IPS DF 6.9 (cell line): Measurements from ENCODE around the gene EOGT.

ENCODE experiments used
- DNase-seq: peaks from one replicate; pipeline ENCODE4 v3.0.0-alpha.2; 2013; ENCODE audit warnings: low read depth, low spot score
- H3K27ac ChIP-seq: one replicate; pipeline ENCODE4 v1.5.1; 2013; ENCODE audit warnings: low read length, control low read depth
- H3K27me3 ChIP-seq: 2 replicates; pipeline ENCODE4 v1.6.1; 2013; ENCODE audit warnings: mild to moderate bottlenecking, low read length; ENCODE audit not compliant: control insufficient read depth, insufficient read depth
- H3K36me3 ChIP-seq: 2 replicates; pipeline ENCODE4 v1.6.1; 2013; ENCODE audit warnings: low read length; ENCODE audit not compliant: control insufficient read depth, insufficient read depth
- H3K4me1 ChIP-seq: 2 replicates; pipeline ENCODE4 v1.6.1; 2013; ENCODE audit warnings: low read length; ENCODE audit not compliant: control insufficient read depth, insufficient read depth
- H3K4me3 ChIP-seq: 2 replicates; pipeline ENCODE4 v1.5.1; 2013; ENCODE audit warnings: mild to moderate bottlenecking, low read length
- H3K9me3 ChIP-seq: 2 replicates; pipeline ENCODE4 v1.6.1; 2013; ENCODE audit warnings: low read length, inconsistent platforms; ENCODE audit not compliant: control insufficient read depth, insufficient read depth
- whole genome bisulfite sequencing: extraction: QIAGEN DNeasy Blood & Tissue Kit; methylation state at CpG from one replicate; pipeline ENCODE4 v1.1.7; 2013; ENCODE audit warnings: mixed read lengths, missing lambda C conversion rate; ENCODE audit not compliant: insufficient read length, insufficient coverage; 5-methylcytosine and 5-hydroxymethylcytosine counted together

Gene EOGT

DNA sequence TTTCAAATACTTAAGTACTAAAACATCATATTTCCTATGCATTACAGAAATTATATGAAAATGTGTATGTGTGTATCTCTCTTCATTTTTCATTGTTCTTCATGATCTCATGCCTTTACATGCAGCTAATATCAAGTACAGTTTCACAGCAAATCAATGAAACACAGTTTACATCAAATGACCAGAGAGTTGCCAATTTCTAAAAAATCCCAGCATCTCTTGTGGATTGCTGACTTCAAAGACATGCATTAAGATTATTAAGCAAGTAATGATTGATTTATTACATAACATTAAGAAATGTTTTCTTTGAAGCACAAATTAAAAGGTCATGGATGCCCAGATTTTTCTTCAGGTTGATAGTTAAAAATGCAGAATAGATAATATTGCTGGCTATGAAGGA is 50.1 kb downstream of the EOGT start:
- no peaks in the 10 kb centered on the region for H3K36me3 ChIP-seq
- H3K9me3 ChIP-seq, result no peaks in the 10 kb centered on the region
- DNase-seq, result no peak
- no peak overlapping the region for H3K27ac ChIP-seq
- H3K27me3 ChIP-seq, result no peaks in the 10 kb centered on the region
- H3K4me1 ChIP-seq, result no peaks in the 10 kb centered on the region
- H3K4me3 ChIP-seq, result no peak overlapping the region

- DNase-seq, result no peak
- H3K27me3 ChIP-seq, result no peaks in the 10 kb centered on the region
- H3K36me3 ChIP-seq, result no peaks in the 10 kb centered on the region
- H3K9me3 ChIP-seq, result no peaks in the 10 kb centered on the region
- no CpG with 5 or more reads among the region's 3 CpGs for WGBS
- H3K4me3 ChIP-seq, result no peak overlapping the region
- H3K4me1 ChIP-seq, result no peaks in the 10 kb centered on the region
- no peak overlapping the region for H3K27ac ChIP-seq
These were observed 54.6 kb downstream of the EOGT start for GRCh38 chr3:68958932-68959331.

- Histone ChIP-seq H3K4me1 (no peaks in the 10 kb centered on the region), H3K27ac (no peak overlapping the region), H3K9me3 (no peaks in the 10 kb centered on the region), H3K36me3 (no peaks in the 10 kb centered on the region), H3K4me3 (no peak overlapping the region), H3K27me3 (no peaks in the 10 kb centered on the region)
- no CpG with 5 or more reads among the region's 3 CpGs for WGBS
- DNase-seq, result no peak
These were observed 55.6 kb downstream of the EOGT start for GRCh38 chr3:68957895-68958294.

GRCh38 chr3:68953816-68954444 is 59.6 kb downstream of the EOGT start:
- H3K36me3 ChIP-seq, result no peaks in the 10 kb centered on the region
- DNase-seq, result no peak
- no CpG with 5 or more reads among the region's 6 CpGs for WGBS
- no peaks in the 10 kb centered on the region for H3K4me1 ChIP-seq
- no peak overlapping the region for H3K4me3 ChIP-seq
- H3K9me3 ChIP-seq, result no peaks in the 10 kb centered on the region
- no peaks in the 10 kb centered on the region for H3K27me3 ChIP-seq
- H3K27ac ChIP-seq, result no peak overlapping the region

DNA sequence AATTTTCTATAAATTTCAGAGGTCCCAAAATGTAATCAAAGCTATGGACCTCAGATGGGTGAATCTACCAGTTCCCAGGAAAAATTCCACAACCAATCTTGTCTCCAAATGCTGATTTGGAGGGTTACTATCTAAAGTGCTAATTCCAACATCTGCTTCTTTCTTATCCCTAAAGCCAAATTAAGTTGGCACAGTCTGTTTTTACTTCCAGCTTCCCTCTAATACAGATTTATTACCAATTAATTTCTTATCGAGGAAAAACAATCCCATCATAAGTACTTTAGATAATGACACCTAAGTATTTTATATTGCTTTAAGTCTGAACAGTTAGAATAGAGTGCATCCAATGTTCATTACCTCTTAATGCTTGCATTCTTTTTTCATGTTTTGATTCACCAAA is 68.3 kb downstream of the EOGT start:
- Histone ChIP-seq H3K27ac (no peak overlapping the region), H3K4me1 (peaks cover 1% of the 10 kb centered on the region; the same call in 1 of the 2 replicates), H3K9me3 (no peaks in the 10 kb centered on the region), H3K36me3 (no peaks in the 10 kb centered on the region), H3K4me3 (no peak overlapping the region), H3K27me3 (no peaks in the 10 kb centered on the region)
- no peak for DNase-seq
- WGBS, result no CpG with 5 or more reads among the region's 1 CpG

GRCh38 chr3:68943753-68944500 is 69.6 kb downstream of the EOGT start:
- DNase-seq, result no peak
- no peaks in the 10 kb centered on the region for H3K36me3 ChIP-seq
- no peaks in the 10 kb centered on the region for H3K9me3 ChIP-seq
- no peaks in the 10 kb centered on the region for H3K27me3 ChIP-seq
- H3K27ac ChIP-seq, result no peak overlapping the region
- H3K4me1 ChIP-seq, result peaks cover 1% of the 10 kb centered on the region; the same call in 1 of the 2 replicates
- no CpG with 5 or more reads among the region's 1 CpG for WGBS
- H3K4me3 ChIP-seq, result no peak overlapping the region

GRCh38 chr3:68941055-68941454 is 72.4 kb downstream of the EOGT start:
- Histone ChIP-seq H3K9me3 (no peaks in the 10 kb centered on the region), H3K27me3 (no peaks in the 10 kb centered on the region), H3K36me3 (no peaks in the 10 kb centered on the region), H3K27ac (no peak overlapping the region), H3K4me1 (peaks cover 1% of the 10 kb centered on the region; the same call in 1 of the 2 replicates), H3K4me3 (no peak overlapping the region)
- WGBS, result no CpG with 5 or more reads among the region's 6 CpGs
- no peak for DNase-seq

DNA sequence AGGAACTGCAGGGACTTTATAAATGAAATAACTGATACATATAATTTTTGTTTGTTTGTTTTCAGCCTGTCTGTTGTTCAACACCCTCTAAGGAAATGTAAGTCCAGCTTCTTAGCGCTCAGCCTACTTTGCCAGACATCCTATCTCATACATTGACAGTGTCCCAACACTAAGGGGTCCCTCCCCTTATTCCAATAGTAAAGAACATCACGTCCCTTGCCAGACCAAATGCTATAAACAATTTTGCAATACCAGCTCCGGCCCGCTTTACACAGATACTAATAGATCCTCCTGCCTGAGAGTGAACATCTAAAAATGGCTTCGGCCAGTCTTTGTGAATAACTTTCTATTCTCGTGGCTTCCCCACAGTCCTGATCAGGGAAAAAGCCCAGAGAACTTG is 76.6 kb downstream of the EOGT start:
- no peaks in the 10 kb centered on the region for H3K9me3 ChIP-seq
- no peaks in the 10 kb centered on the region for H3K36me3 ChIP-seq
- peaks cover 2% of the 10 kb centered on the region; the same call in 1 of the 2 replicates for H3K27me3 ChIP-seq
- no peak overlapping the region for H3K27ac ChIP-seq
- no peak for DNase-seq
- WGBS, result no CpG with 5 or more reads among the region's 6 CpGs
- H3K4me1 ChIP-seq, result no peaks in the 10 kb centered on the region
- no peak overlapping the region for H3K4me3 ChIP-seq

DNA sequence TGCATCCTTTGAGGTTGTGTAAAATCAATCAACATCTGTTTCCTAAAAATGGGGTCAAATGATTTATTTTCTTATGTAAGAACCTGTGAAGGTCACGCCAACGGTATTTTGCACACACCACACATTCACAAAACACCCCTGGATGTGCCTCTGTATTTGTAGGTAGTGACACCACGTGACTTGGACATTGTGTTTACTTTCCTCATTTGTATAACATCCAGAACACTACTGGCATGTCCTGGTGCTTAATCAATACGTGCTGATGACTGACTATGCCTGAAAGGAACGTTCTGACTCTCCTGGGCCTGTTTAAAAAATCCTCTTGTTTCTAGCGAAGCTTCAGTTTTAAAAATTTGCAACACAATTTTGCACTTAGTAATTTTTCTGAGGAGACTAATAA is 77.7 kb downstream of the EOGT start:
- no CpG with 5 or more reads among the region's 6 CpGs for WGBS
- no peaks in the 10 kb centered on the region for H3K36me3 ChIP-seq
- no peak overlapping the region for H3K4me3 ChIP-seq
- H3K4me1 ChIP-seq, result peaks cover 2% of the 10 kb centered on the region; the same call in 1 of the 2 replicates
- no peak overlapping the region for H3K27ac ChIP-seq
- H3K27me3 ChIP-seq, result peaks cover 13% of the 10 kb centered on the region; the same call in 1 of the 2 replicates
- DNase-seq, result no peak
- no peaks in the 10 kb centered on the region for H3K9me3 ChIP-seq

GRCh38 chr3:68931406-68932149 is 81.9 kb downstream of the EOGT start:
- Histone ChIP-seq H3K9me3 (no peaks in the 10 kb centered on the region), H3K4me1 (peaks cover 2% of the 10 kb centered on the region; the same call in 1 of the 2 replicates), H3K4me3 (peak overlapping the region; percentile 83; the same call in 1 of the 2 replicates), H3K27me3 (peaks cover 17% of the 10 kb centered on the region; the same call in 1 of the 2 replicates), H3K36me3 (no peaks in the 10 kb centered on the region), H3K27ac (no peak overlapping the region)
- WGBS, result no CpG with 5 or more reads among the region's 41 CpGs
- no peak for DNase-seq
